ENCODE data around the gene C17orf58.
"Not testable (repeated sequence)": the region's sequence is repeated elsewhere in the genome, so short reads cannot be mapped to it uniquely, and the experiment has no call there.

The C17orf58 gene

DNA sequence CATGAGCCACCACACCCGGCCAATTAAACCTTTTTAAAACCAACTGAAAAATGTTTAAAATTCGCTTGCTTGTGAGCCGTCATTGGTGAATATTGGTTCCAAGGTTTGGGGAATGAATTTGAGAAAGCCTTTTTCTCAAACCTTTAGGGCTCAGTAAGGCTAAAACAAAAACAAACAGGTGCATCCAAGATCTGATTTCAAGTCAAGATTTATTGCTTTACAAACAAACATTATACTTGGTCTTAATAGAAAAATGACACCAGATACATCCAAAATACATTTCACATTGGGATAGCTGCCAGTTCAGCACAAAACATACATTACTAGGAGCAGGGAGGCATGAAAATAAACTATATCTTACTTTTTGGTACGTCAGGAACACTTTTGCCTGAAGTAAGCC, 5.4 kb downstream of the C17orf58 start:
- peaks cover 35% of the 10 kb centered on the region for H3K27me3 ChIP-seq
- no peak for TF ChIP-seq Cebpa-rat (IDR thresholded peaks at IDR 0.05)

DNA sequence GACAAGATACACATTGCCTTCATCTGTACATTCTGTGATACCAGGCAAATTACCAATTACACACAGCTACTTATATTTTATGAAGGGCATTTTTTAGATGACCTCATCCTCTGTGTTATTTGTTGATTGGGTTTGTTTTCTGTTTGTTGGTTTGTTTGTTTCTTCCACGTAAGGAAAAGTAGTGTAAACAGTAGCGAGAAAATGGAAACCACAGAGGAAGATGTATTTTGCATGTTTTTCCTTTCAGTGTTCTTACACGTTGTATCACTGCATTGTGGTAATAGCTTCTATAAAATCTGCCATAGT, 12.9 kb downstream of the C17orf58 start:
- H3K36me3 ChIP-seq, result peaks cover 44% of the 10 kb centered on the region
- no peak overlapping the region for H3K27ac ChIP-seq
- no peak overlapping the region for H3K4me3 ChIP-seq
- H3K9me3 ChIP-seq, result no peaks in the 10 kb centered on the region
- H4K20me1 ChIP-seq, result no peaks in the 10 kb centered on the region
- no peak overlapping the region for H3K9ac ChIP-seq
- TF ChIP-seq Cebpa-rat (IDR thresholded peaks at IDR 0.05), result no peak
- no peaks in the 10 kb centered on the region for H3K27me3 ChIP-seq
- H3K4me2 ChIP-seq, result no peak overlapping the region
- no peaks in the 10 kb centered on the region for H3K4me1 ChIP-seq

More for the DNA sequence above, 5.4 kb downstream of the C17orf58 start:
- Histone ChIP-seq H3K27ac (no peak overlapping the region), H4K20me1 (peaks cover 14% of the 10 kb centered on the region), H3K9ac (no peak overlapping the region), H3K36me3 (no peaks in the 10 kb centered on the region), H3K4me1 (peaks cover 22% of the 10 kb centered on the region), H3K9me3 (no peaks in the 10 kb centered on the region), H3K4me2 (no peak overlapping the region), H3K4me3 (no peak overlapping the region)

DNA sequence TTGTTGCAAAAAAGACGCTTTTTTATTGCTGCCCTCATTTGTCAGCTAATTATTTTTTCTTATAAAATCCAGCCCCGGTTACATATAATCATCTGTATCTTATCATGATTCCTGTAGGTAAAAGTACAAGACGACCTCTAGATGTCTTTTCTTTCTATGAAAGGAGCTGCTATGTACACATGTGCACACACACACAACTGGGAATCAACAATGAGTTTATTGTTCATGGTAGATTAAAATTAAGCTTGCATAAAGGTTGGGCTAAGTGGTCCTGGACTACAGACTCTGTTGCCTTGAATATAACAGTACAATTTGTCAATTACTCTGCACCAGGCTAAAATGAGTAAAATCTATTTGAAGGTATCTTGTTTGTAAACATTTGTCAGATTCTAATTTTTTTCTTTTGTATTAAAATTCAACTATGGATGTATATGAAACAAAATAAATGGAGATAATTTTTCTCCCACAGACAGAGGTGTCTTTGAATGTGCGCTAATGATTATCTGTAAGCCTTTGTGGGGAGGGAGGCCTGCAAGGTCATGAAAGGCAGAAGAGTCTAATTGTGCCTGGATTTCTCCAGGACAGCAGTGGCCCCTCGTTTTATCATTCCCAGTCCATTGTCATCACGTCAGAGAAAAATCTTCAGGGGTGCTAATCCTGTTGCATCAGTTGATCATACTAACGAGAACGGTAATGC, 13.4 kb downstream of the C17orf58 start:
- no peaks in the 10 kb centered on the region for H3K9me3 ChIP-seq
- TF ChIP-seq Cebpa-rat (IDR thresholded peaks at IDR 0.05), result no peak
- H3K36me3 ChIP-seq, result peaks cover 49% of the 10 kb centered on the region
- H3K4me2 ChIP-seq, result no peak overlapping the region
- H3K27ac ChIP-seq, result no peak overlapping the region
- H4K20me1 ChIP-seq, result no peaks in the 10 kb centered on the region
- no peak overlapping the region for H3K4me3 ChIP-seq
- no peaks in the 10 kb centered on the region for H3K27me3 ChIP-seq
- H3K9ac ChIP-seq, result no peak overlapping the region
- H3K4me1 ChIP-seq, result no peaks in the 10 kb centered on the region

DNA sequence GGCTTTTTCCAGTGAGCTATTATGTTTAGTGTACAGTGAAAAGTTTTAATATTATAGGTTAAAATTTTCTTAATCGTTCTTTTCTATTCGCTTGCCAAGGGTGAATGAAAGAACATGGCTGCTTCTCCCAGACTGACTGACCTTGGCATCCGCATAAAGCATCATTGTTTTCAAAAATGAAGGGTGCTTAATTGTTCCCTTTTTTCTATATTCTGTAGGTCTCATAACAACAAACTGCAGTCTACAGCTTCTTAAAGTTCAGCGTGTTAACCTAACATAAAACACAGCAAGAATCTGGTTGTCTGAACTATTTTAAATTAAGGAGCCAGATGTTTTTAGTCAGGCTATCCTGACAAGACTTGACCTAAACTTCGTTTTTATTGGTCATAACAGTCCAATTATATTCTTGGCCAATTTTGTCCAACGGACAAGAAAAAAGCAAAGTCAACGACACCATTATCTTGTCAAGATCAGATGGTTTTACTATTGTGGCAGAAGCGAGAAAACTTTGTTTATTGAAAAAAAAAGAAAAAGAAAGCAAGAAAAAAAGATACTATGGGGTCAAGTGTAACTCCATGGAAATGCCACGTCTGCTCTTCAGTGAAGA, 14.1 kb downstream of the C17orf58 start:
- Histone ChIP-seq H3K9ac (no peak overlapping the region), H3K27me3 (no peaks in the 10 kb centered on the region), H3K27ac (no peak overlapping the region), H3K4me3 (no peak overlapping the region), H3K9me3 (no peaks in the 10 kb centered on the region), H3K36me3 (peaks cover 55% of the 10 kb centered on the region), H4K20me1 (no peaks in the 10 kb centered on the region), H3K4me1 (no peaks in the 10 kb centered on the region), H3K4me2 (no peak overlapping the region)
- TF ChIP-seq Cebpa-rat (IDR thresholded peaks at IDR 0.05), result no peak

DNA sequence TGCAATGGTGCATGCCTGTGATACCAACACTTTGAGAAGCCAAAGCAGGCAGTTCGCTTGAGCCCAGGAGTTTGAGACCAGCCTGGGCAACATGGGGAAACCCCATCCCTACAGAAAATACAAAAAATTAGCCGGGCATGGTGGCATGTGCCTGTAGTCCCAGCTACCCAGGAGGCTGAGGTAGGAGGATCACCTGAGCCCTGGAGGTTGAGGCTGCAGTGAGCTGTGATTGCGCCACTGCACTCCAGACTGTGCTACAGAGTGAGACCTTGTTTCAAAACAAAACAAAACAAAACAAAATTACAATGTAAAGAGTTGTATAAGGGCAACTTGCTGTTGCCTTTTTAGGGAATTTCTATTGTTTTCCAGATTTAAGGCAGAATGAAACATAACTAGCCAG, 15.4 kb downstream of the C17orf58 start:
- H3K27ac ChIP-seq, H3K9me3 ChIP-seq, H3K4me3 ChIP-seq, H3K27me3 ChIP-seq, H4K20me1 ChIP-seq, H3K4me1 ChIP-seq, H3K9ac ChIP-seq, H3K4me2 ChIP-seq: not testable (repeated sequence)
- peaks cover 67% of the 10 kb centered on the region for H3K36me3 ChIP-seq

DNA sequence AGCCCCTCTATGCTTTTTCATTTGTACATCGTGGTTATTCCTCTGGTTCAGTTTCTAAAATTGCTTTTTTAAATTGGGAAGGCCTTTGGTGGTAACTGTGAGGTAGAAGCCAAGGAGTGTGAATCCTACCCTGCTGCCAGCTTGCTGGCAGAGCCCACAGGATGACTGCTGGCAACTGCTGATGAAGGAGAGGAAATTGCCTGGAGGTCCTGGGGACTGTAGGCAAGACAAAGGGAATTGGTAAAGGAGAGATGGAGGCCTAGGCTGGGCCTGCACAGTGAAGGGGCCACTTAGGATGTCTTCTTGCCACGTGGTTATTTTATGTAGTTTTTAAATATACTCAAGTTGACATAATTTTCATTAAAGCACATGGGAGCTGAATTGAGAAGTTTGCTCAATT, 15.8 kb downstream of the C17orf58 start:
- H3K4me3 ChIP-seq, result no peak overlapping the region
- H3K27me3 ChIP-seq, result no peaks in the 10 kb centered on the region
- H3K4me2 ChIP-seq, result no peak overlapping the region
- TF ChIP-seq Cebpa-rat (IDR thresholded peaks at IDR 0.05), result no peak
- no peak overlapping the region for H3K9ac ChIP-seq
- no peaks in the 10 kb centered on the region for H4K20me1 ChIP-seq
- no peaks in the 10 kb centered on the region for H3K4me1 ChIP-seq
- no peak overlapping the region for H3K27ac ChIP-seq
- peaks cover 72% of the 10 kb centered on the region for H3K36me3 ChIP-seq
- H3K9me3 ChIP-seq, result no peaks in the 10 kb centered on the region

DNA sequence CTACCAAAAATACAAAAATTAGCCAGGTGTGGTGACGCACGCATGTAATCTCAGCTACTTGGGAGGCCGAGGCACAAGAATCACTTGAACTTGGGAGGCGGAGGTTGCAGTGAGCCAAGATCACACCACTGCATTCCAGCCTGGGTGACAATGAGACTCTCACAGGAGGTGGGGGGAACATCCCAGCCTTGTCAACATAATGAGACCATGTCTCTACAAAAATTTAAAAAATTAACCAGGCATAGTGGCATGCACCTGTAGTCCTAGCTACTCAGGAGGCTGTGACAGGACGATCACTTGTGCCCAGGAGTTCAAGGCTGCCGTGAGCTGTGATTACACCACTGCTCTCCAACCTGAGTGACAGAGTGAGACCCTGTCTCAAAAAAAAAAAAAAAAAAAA, 20.0 kb downstream of the C17orf58 start:
- not testable (repeated sequence) for H3K27ac ChIP-seq, H3K9ac ChIP-seq
- H3K36me3 ChIP-seq, result peaks cover 93% of the 10 kb centered on the region

DNA sequence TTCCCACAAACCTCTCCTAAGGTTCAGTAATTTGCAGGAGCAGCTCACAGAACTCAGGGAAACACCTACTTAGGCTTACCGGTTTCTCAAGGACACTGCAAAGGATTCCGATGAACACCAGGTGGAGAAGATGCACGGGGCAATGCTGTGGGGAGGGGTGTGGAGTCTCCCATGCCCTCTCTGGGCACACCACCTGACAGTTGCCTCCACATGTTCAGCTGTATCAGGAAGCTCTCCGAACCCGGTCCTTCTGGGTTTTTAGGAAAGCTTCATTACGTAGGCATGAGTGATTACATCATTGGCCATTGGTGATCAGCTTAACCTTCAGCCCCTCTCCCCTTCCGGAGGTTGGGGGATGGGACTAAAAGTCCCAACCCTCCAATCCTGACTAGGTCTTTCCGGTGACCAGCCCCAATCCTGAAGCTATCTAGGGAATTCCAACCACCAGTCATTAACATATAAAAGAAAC, 21.6 kb downstream of the C17orf58 start:
- no peak overlapping the region for H3K27ac ChIP-seq
- H3K36me3 ChIP-seq, result peaks cover 91% of the 10 kb centered on the region
- no peaks in the 10 kb centered on the region for H3K9me3 ChIP-seq
- H3K9ac ChIP-seq, result no peak overlapping the region
- H3K4me1 ChIP-seq, result no peaks in the 10 kb centered on the region
- H4K20me1 ChIP-seq, result 0 out of 2 replicates have a peak, but pooled peaks cover 6% of the 10 kb centered on the region
- H3K27me3 ChIP-seq, result no peaks in the 10 kb centered on the region
- no peak overlapping the region for H3K4me3 ChIP-seq
- H3K4me2 ChIP-seq, result no peak overlapping the region
- no peak for TF ChIP-seq Cebpa-rat (IDR thresholded peaks at IDR 0.05)

More for the DNA sequence above, 20.0 kb downstream of the C17orf58 start:
- not testable (repeated sequence) for H3K27me3 ChIP-seq, H3K4me1 ChIP-seq, H3K4me3 ChIP-seq, H3K4me2 ChIP-seq, H4K20me1 ChIP-seq, H3K9me3 ChIP-seq

DNA sequence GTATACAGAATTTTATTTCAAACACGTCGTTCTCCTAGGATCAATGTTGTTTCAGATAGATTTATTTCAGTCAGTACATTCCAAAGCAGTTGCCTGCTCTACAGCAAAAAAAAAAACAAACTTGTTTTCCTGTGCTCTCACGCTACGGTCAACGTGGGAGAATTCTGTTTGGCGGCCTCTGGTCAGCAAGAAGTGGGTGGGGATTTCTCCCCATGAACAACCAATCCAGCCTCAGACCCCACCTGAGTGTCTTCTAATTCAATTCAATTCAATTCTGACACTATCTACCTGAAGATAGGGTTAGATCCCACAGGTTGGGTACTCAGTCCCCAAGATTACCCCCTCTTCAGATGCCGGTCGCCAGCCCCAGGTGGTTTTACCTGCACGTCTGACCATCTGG, 22.1 kb downstream of the C17orf58 start:
- no peak for TF ChIP-seq Cebpa-rat (IDR thresholded peaks at IDR 0.05)
- no peaks in the 10 kb centered on the region for H3K4me1 ChIP-seq
- peaks cover 91% of the 10 kb centered on the region for H3K36me3 ChIP-seq
- H3K9ac ChIP-seq, result no peak overlapping the region
- H3K4me2 ChIP-seq, result no peak overlapping the region
- no peaks in the 10 kb centered on the region for H3K9me3 ChIP-seq
- no peak overlapping the region for H3K27ac ChIP-seq
- no peaks in the 10 kb centered on the region for H3K27me3 ChIP-seq
- H4K20me1 ChIP-seq, result 0 out of 2 replicates have a peak, but pooled peaks cover 6% of the 10 kb centered on the region
- H3K4me3 ChIP-seq, result no peak overlapping the region

DNA sequence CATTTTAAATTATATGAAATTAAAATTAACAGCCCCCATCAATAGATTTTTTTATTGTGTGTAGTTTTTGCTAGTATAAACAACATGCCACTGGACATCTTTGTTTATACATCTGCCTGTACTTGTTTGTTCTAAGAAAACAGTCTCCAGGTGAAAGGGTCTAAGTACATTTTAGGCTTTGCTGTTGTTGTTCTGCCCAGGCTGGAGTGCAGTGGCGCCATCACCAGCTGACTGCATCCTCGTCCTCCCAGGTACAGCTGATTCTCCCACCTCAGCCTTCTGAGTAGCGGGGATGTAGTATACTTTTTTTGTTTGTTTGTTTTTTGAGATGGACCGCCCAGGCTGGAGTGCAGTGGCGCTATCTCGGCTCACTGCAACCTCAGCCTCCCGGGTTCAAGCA, 25.5 kb downstream of the C17orf58 start:
- H3K9me3 ChIP-seq, result no peaks in the 10 kb centered on the region
- 0 out of 2 replicates have a peak, but pooled peaks cover 6% of the 10 kb centered on the region for H4K20me1 ChIP-seq
- no peak for TF ChIP-seq Cebpa-rat (IDR thresholded peaks at IDR 0.05)
- H3K4me2 ChIP-seq, result no peak overlapping the region
- peaks cover 91% of the 10 kb centered on the region for H3K36me3 ChIP-seq
- no peak overlapping the region for H3K4me3 ChIP-seq
- H3K27me3 ChIP-seq, result no peaks in the 10 kb centered on the region
- H3K9ac ChIP-seq, result no peak overlapping the region
- H3K27ac ChIP-seq, result no peak overlapping the region
- no peaks in the 10 kb centered on the region for H3K4me1 ChIP-seq

DNA sequence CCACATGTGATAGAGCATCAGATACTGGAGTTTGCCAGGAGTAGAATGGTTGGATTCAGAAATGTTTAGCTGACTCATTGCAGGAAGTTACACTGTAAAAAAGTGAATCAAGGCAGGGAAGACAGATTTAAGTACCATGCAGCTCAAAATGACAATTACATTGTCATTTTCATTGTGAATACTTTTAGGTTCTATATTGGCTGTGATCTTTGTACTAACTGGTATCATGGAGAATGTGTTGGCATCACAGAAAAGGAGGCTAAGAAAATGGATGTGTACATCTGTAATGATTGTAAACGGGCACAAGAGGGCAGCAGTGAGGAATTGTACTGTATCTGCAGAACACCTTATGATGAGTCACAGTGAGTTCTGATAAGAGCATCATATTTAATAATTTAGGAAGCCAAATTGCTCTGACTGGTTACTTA, 33.1 kb downstream of the C17orf58 start:
- H4K20me1 ChIP-seq, H3K27me3 ChIP-seq, H3K27ac ChIP-seq, H3K4me3 ChIP-seq, H3K9ac ChIP-seq, H3K9me3 ChIP-seq, H3K4me2 ChIP-seq, H3K4me1 ChIP-seq: not testable (repeated sequence)
- peaks cover 85% of the 10 kb centered on the region for H3K36me3 ChIP-seq

DNA sequence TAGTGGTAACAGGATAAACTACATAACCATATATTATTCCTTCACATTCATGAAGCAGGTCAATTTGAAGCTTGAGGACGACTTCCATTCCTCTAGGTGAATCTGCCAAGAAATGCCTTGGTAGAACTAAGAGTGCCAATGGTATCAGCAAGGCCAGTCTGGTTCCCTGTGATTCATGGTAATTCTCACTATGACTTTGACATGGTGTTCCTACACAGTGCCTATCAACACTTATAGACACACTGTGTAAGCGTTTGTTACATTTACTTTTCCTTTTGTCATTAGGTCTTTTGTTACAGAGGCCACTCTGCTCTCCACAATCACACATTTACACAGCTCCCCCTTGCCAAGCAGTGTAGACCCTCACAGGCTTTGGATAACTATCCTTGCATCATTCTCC, 34.1 kb downstream of the C17orf58 start:
- H3K9me3 ChIP-seq, H3K27ac ChIP-seq, H3K4me1 ChIP-seq, H3K4me2 ChIP-seq, H3K9ac ChIP-seq, H3K27me3 ChIP-seq, H3K4me3 ChIP-seq, H4K20me1 ChIP-seq: not testable (repeated sequence)
- H3K36me3 ChIP-seq, result peaks cover 84% of the 10 kb centered on the region

DNA sequence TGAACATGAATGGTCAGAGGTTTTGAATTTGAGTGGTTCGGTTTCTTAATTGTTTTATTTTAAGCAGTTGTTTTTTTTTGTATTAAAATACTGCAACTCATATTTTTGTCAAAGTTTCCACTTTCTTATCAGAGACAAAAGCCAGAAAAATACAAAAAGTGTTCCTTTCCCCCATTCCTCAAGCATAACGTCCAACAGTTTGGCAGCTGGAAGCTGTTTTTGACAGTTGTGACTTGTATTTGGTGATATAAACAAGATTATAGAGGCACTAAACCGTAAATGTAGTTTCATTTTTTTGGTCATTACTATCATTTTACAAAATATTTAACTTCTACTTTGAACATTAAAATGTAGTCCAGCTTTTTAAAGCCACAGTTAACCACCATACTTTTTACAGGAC, 36.0 kb downstream of the C17orf58 start:
- H3K27ac ChIP-seq, H3K4me1 ChIP-seq, H3K4me2 ChIP-seq, H3K4me3 ChIP-seq, H3K9me3 ChIP-seq, H4K20me1 ChIP-seq, H3K9ac ChIP-seq, H3K27me3 ChIP-seq: not testable (repeated sequence)
- H3K36me3 ChIP-seq, result peaks cover 80% of the 10 kb centered on the region
